Stimulated activated naive CD4-positive, alpha-beta T cell (primary cell): ENCODE data around the gene OPHN1.
"Not testable (repeated sequence)": the region's sequence is repeated elsewhere in the genome, so short reads cannot be mapped to it uniquely, and the experiment has no call there.

Experiments used
- DNase-seq, 6 experiments: peaks; one replicate each; lab custom pipeline; 2025; lab: John Stamatoyannopoulos, UW

Gene OPHN1

DNA sequence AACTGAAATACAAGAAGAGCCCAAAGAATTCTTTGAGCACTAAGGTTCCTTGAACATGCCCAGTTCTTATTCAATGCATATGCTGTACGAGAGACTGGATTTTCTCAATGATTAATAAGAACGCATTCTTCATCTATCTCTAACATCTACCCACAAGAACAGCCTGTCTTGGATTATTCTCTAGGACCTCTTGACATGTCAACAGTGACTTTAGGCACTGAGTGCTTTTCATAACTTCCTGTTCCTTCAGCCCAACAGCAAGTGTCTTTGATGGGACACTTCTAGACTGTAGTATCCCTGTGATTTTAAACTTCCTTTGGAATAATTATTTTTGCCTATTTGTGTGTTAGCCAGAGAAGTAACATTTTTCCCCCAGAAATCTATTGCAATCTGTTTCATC is 69.3 kb downstream of the OPHN1 start:
- DNase-seq: no peak

DNA sequence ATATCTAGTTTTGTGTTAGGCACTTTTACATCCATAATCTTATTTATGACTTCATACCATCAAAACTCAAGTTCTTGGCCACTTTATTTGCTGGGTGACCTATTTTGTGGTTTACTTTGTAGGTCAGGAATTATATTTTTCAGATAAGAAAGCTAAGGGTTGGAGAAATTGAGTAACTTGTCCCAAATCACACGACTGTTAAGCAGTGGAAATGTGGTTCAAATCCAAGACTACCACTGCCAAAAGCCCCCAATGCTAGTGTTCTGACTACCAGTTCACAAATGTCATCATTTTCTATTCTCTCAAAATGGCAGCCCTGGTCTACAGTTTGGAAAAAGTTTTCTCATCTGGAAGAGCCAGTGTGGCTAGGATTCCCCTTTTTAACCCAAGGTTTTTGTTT is 74.6 kb downstream of the OPHN1 start:
- DNase-seq: no peak

DNA sequence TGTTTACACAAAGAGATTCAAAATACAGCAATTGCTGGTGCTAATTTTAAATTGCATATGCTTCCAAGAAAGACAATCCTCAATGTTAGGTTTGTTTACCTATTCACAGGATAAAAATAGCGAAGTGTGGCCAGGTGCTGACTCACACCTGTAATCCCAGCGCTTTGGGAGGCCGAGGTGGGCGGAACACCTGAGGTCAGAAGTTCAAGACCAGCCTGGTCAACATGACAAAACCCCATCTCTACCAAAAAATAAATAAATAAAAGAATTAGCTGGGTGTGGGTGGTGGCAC is 77.7 kb downstream of the OPHN1 start:
- DNase-seq: no peak

DNA sequence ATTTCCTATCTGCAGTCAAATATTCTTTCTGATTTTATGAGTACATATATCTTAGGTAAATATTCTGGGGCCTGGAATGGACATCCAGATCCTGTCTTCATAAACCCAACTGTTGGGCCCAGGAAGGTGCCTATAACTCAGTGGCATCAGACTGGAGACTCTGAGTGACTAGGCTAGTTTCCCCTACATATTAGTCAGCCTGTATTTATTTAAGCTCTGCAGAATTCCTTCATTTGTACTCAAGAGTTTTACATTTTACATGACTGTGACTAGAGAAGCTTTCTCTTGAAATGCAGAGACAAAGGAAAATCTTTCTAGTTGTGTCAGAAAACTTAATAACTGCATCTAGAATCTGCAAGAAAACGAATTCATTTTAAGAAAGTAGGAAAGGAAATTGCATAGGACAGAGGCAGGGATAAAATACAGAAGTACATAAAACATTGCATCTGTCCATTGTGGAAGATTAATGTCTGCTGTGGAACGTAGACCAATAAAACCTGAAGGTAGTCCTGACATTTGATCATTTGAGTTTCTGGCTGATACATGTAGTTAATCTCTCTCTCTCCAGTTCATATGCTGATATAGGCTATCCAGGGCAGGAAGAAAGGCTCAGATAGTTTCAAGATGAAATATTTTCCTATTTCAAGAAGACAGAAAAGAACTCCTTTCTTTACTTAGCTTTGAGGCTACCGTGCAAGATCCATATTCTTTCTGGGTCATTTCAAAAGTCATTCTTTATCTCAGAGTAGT is 78.2 kb downstream of the OPHN1 start:
- DNase-seq: no peak

DNA sequence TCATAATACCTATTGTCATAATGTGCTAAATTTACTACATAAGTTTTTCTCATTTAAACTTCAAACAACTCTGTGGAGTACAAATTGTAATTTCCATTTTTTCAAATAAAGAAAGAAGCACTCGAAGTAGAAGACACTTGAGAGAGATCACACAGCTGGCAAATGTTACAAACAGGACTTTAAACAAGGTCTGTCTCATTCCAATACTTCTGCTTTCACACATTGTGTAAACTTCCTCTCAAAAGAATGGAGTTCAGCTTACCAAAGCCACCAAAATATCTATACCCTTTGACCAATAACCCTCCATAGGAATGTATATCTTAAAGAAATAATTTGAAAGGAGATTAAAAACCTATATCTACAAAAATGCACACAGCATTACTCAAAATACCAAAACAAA is 88.3 kb downstream of the OPHN1 start:
- no peak for DNase-seq

DNA sequence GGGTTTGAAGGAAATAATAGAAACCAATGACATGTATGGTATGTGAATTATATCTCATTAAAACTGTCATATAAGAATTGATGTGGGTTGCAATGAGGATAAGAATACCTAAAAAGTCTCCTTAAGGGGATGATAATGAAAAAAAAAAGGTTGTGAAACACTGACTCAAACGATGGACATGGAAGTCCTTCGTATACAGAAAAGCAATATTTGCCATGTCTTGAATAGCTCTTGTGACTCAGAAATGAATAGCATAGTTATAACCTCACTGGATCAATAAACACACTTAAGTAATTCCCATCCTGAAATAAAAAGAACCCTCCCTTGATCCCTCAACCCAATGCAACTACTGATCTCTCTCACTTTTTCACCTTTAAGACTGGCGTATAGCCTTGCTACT is 89.7 kb downstream of the OPHN1 start:
- DNase-seq: no peak

DNA sequence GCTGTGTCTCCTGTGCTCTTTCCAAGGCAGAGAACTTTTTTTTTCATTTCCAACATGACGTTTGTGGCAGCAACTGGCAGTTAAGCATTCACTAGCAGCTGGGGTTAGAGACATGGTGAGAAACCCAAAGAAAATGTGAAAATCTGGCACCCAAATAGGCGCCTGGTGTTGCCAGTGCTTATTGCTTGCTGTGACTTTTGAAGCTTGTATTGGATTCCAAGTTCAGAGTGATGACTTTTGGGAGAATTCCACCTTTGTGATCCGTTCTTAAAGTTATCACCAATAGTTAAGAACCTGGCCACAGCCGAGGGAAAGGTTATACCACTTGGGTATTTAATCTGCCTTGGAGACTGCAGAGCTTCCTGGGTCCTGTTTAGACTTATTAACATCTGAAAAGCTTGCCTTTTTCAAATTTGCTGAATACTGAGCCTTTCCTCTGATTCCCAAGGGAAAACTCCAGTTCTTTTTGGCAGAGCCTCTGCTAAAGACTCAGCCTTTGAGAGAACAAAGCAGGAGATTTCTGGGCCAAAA is 101.0 kb downstream of the OPHN1 start:
- no peak for DNase-seq

DNA sequence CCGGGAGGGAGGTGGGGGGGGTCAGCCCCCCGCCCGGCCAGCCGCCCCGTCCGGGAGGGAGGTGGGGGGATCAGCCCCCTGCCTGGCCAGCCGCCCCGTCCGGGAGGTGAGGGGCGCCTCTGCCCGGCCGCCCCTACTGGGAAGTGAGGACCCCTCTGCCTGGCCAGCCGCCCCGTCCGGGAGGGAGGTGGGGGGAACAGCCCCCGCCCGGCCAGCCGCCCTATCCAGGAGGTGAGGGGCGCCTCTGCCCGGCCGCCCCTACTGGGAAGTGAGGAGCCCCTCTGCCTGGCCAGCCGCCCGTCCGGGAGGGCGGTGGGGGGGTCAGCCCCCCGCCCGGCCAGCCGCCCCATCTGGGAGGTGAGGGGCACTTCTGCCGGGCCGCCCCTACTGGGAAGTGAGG is 106.5 kb downstream of the OPHN1 start:
- DNase-seq: not testable (repeated sequence)

DNA sequence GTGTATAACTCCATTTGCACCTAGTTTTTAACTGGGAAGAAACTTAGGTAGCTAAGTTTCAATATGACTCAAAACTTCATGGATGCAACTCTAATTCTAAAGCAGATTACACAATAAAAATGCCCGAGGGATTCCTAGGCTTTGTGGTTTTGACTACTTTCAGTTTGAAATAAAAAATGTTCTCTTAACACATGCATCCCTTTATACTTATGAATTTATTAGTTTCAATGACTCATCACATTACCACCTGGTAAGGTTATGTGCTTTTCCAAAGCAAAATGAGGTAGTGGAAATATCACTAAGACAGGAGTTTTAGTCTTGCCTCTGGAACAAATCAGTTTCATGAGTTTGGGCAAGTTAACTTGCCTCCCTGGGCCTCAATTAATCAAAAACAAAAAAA is 125.5 kb downstream of the OPHN1 start:
- DNase-seq: no peak

DNA sequence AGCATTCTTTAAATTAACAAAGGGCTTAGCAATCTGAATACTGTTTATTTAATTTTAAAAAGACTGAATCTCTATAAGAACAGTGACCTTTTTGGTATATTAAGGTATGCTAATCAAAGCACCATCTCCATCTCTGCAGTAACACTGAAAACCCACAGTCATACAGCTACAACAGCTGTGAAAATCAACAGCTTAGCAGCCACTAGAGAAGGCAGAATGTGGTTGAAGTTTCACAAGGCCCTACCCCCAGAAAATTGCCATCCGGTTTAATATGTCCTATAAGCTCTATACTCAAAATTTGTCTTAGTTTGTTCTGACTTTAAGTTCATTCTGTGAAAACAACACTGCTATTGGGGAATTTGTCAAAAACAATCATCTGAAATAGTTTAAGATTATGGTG is 128.7 kb downstream of the OPHN1 start:
- DNase-seq: no peak

DNA sequence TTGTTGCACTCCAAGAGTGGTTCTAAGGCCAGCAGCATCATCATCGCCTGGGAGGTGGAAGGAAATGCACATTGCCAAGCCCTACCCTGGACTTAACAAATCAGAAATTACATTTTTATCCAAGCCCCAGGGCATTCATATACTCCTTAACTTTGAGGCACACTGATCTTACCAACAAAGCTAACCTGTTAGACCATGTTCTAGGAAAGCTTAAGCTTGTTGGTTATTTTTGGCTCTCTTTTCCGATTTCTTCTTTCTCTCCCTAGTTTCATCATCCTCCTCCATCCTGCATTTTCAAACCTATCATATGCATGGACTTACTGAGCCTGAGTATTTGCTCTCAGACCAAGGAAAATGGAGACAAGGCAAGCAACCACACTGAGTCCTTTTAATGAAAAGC is 133.4 kb downstream of the OPHN1 start:
- DNase-seq: no peak

DNA sequence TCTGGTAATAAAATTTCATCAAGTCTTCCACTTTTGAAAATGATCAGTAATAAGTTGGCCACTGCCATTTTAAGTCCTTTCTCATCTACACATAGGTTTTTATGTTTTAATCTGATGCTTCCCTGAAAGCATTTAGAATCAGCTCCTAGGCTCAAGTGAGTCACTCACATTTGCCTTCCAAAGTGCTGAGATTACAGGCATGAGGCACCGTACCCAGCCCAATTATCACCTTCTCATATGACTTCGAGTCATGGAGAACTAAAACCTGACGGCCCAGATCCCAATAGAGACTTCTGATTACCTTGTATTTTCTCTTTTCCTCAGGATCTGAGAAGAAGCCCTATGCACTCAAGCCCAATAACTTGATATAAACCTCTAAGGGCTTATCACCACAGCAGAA is 140.8 kb downstream of the OPHN1 start:
- DNase-seq: peak in 1 of 6 experiments; percentile 0

DNA sequence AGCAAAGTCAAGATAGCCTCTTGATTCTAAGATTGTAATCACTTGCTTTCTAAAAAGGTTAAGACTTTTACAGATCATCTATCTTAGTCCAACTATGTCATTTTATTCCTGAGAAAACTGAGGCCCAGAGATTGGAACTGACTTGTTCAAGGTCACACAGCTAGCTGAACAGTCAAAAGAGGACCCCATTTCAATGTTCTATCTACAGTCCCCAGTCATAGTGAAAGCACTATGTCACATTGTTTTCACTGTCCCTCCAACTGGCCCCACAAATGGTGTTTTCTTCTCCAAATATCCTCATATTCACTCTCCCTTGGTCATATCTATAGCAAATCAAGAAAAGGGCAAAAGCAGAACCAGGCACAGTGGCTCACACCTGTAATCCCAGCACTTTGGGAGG is 145.2 kb downstream of the OPHN1 start:
- DNase-seq: no peak

DNA sequence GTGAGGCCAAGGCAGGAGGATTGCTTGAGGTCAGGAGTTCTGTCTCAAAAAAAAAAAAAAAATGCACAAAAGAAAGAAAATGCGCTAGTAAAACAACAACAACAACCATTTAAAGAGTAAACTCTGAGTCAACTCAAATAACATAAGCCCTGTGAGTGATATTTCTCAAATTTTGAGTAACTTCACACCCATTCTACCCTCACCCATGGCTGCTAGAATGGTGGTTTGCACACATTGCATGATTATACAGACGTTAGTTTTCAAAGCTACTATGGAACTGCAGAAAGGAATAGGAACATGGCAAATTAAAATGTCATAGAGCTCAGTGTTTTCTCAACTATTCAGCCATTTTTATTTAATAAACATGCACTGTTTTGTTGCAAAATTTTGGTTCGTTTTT is 145.9 kb downstream of the OPHN1 start:
- DNase-seq: no peak

DNA sequence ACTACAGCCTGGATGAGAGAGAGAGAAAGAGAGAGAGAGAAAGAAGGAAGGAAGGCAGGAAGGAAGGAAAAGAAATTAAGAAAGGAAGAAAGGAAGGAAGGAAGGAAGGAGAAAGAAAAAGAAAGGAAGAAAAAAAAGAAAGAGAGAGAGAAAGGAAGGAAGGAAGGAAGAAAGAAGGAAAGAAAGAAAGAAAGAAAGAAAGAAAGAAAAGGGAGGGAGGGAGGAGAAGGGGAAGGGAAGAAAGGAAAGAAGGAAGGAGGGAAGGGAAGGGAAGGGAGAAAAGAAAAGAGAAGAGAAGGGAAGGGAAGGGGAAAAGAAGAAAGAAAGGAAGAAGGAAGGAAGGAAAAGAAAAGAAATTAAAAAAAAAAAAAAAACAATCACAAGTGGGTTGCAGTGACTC is 146.3 kb downstream of the OPHN1 start:
- DNase-seq: no peak

DNA sequence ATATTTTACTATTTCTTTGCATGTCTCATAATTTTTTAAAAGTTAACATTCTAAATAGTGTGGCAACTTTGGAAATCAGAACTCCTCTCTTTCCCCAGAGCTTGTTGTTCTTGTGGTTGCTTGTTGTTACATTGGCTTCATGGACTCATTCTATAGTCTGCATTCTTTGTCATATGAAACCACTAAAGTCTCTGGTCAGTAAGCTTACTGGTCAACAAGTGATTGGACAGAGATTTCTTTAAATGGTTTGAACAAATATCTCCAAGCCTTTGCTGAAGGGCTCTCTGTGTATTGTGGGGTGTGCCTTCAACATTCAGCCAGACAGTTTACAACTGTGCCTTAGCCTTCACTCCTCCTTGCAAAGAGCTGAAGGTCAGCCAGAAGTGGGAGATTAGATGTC is 147.2 kb downstream of the OPHN1 start:
- DNase-seq: no peak

DNA sequence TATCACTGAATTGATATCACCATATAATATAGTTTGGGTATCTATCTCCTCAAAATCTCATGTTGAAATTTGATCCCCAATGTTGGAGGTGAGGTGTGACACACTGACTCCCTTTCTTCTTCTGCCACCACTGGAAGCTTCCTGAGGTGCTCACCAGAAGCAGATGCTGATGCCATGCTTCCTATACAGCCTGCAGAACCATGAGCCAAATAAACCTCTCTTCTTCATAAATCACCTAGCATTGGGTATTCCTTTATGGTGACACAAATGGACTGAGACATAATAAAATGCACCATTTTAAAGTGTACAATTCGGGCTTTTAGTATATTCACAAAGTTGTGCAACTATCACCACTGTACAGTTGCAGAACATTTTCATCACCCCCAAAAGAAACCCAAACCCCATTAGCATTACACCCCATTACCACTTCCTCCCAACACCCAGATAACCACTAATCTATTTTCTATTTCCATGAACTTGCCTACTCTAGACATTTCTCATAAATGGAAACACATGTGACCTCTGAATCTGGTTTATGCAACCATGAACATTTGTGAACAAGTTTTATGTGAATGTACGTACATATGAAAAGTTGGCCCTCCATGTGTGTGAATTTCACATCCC is 148.9 kb downstream of the OPHN1 start:
- DNase-seq: no peak

DNA sequence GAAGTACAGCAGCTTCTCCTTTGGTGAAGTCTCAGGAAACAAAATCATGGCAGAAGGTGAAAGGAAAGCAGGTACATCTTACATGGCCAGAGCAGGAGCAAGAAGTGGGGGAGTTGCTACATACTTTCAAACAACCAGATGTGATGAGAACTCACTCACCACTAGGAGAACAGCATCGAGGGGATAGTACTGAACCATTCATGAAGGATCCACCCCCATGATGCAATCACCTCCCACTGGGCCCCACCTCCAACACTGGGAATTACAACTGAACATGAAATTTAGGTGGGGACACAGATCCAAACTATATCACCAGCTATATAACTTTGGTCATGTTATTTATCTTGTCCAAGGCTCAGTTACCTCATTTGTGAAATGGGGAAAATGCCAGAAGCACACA is 159.4 kb downstream of the OPHN1 start:
- DNase-seq: no peak

DNA sequence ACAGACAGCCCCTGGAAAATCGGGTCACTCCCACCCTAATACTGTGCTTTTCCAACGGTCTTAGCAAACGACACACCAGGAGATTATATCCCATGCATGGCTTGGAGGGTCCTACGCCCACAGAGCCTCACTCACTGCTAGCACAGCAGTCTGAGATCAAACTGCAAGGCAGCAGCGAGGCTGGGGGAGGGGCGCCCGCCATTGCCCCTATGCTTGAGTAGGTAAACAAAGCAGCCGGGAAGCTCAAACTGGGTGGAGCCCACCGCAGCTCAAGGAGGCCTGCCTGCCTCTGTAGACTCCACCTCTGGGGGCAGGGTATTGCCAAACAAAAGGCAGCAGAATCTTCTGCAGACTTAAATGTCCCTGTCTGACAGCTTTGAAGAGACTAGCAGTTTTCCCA is 168.5 kb downstream of the OPHN1 start:
- not testable (repeated sequence) for DNase-seq

DNA sequence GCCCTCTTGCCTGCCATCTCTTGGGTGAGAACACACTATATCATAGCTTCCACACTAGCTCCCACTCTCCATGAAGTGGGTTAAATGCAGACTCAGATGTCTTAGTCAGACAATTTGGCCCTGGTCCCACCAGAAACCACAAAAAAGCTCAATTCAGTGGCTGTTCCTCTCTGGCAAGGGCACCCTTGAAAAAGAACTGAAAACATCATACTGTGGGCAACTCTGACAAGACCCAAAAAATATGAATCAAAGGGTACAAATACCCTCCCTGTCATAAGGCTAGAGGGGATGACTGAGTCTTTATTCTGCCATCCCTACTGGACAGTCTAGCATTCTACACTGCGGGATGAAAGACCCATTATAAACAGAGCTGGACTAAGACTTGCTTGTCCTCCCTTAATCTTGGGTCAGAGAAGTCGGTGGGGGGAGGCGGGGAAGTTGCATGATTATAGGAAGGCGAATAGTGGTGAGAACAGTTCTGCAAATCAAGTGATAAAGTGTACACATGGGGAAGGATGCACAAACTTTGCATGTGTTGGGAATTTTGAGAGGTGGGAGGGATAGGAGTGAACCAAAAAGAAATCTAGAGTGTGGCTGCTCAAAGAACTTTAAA is 172.1 kb downstream of the OPHN1 start:
- no peak for DNase-seq

DNA sequence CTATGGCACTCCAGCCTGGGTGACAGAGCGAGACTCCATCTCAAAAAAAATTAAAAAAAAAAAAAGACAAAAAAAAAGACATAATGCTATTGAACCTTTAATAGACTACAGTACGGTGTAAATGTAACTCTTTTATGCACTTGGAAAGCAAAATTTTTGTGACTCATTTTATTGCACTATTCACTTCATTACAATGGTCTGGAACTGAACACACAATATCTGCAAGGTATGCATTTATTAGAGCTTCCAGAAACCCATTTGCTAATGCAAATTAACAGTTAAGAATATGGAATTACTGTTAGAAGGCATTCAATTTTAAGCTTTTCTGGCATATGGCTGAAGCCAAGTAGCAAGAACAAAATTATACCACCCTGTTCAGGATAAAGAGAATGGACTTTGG is 176.3 kb downstream of the OPHN1 start:
- DNase-seq: no peak

DNA sequence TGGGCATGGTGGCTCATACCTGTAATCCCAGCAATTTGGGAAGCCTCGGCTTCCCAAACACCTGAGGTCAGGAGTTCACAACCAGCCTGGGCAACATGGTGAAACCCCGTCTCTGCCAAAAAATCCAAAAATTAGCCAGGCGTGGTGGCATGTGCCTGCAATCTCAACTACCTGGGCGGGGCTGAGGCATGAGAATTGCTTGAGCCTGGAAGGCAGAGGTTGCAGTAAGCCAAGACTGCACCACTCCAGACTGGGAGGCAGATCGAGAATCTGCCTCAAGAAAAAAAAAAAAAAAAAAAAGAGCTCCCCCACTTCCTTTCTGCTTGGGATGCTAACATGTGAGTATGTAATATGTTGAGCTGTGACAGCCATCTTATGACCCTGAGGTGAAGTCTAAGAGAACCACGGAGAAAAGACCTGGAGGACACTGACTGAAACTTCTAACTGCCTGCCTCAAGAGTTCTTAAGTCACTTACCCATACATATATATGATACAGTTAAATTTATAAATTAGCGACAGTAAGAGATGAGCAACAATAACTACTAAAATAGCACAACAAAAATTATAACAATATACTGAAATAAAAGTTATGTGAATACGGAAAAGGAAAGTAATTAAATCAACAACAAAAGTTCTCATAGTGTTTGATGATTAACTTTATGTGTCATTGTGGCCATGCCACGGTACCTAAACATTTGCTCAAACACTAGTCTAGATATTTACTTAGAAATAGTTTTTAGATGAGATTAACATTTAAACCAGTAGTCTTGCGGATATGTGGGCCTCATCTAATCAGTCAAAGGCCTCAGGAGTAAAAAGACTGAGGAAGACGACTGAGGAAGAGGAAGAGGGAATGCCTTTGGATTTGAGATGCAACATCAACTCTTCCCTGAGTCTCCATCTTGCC is 178.3 kb downstream of the OPHN1 start:
- DNase-seq: no peak

DNA sequence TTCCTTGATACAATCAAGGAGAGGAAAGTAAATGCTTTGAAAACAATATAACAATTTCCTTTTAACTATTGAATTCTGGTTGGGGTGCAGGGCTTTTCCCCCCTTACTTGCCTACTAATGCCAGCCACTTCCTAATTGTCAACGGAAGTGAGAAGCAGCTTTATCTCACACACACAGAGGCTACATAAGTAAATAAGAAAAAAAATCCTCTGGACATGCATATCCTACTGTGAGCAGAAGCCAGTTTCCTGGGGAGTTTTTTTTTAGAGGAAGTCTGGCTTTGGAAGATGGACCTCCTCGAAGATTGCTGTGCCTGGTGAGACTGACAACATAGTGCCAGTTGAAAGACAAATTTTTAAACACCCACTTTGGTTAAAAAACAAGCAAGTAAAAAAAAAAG is 180.6 kb downstream of the OPHN1 start:
- DNase-seq: no peak
